Ishikawa (cell line): Measurements from ENCODE around the gene SPIN2B.

Experiments used
- CEBPB ChIP-seq: IDR thresholded peaks from 2 replicates; pipeline ENCODE4 v1.6.1; 2012
- CREB1 ChIP-seq: IDR thresholded peaks from 2 replicates; pipeline ENCODE4 v1.6.1; 2012; ENCODE audit warnings: low read depth
- EGR1 ChIP-seq: IDR thresholded peaks from 2 replicates; pipeline ENCODE4 v1.6.1; 2012
- EP300 ChIP-seq: IDR thresholded peaks from 2 replicates; pipeline ENCODE4 v1.6.1; 2012; ENCODE audit warnings: borderline replicate concordance
- YY1 ChIP-seq: IDR thresholded peaks from 2 replicates; pipeline ENCODE4 v1.6.1; 2012; ENCODE audit warnings: low read depth

DNA sequence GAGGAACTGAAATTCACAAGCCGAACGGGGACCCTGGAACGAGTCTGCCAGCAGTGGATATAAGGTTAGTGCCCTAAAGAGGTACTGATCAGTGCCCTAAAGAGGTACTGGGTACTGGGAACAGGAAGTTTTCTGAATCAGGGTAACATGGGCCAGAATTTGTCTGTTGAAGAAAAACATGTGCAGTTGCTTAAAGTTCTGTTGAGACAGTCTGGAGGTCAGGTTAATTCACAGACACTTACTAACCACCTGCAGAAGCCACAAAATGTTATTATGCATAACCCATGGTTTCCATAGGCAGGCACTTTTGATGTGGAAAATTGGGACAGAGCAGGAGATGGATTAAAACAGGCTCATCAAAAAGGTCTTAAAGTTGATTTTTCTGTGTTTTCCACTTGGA is 17.9 kb downstream of the SPIN2B start:
- TF ChIP-seq EP300: no peak
- no peak for TF ChIP-seq EGR1
- no peak for TF ChIP-seq YY1
- TF ChIP-seq CEBPB: no peak
- TF ChIP-seq CREB1: no peak
